CD14-positive monocyte (primary cell): ENCODE data around the gene KIF1A. TPM values are rescaled to one million over a fixed set of nuclear protein-coding genes. Genes with fewer than 3 reads are reported as not detected.

Source experiments
- DNase-seq, 3 donors: peaks; one replicate each; pipeline ENCODE4 v3.0.0-alpha.2; 2011 to 2022
- H2AFZ ChIP-seq: 2 replicates; pipeline ENCODE4 v1.6.0; 2012; ENCODE audit warnings: mild to moderate bottlenecking, low read depth, low read length, inconsistent platforms; ENCODE audit not compliant: insufficient read depth, poor library complexity, severe bottlenecking
- H3K27ac ChIP-seq, 2 donors: 1 replicate in 1 of 2; 2 replicates in 1 of 2; pipeline ENCODE4 v1.5.1; 2012 to 2013; ENCODE audit warnings: low read length in 2 of 2, control low read depth in 1 of 2, inconsistent platforms in 1 of 2, low read depth in 1 of 2, mild to moderate bottlenecking in 1 of 2
- H3K27me3 ChIP-seq, 2 donors: one replicate each; pipeline versions ENCODE4 v1.6.0 to v1.6.1; 2011 to 2013; ENCODE audit warnings: low read length in 2 of 2; ENCODE audit not compliant: control insufficient read depth in 2 of 2, insufficient read depth in 2 of 2
- H3K36me3 ChIP-seq, 2 donors: replicated peaks in 1 of 2; 1 replicate in 1 of 2; 2 replicates in 1 of 2; pipeline versions ENCODE4 v1.5.1 to v1.6.1; 2012 to 2013; ENCODE audit warnings: low read length in 2 of 2, control low read depth in 1 of 2, inconsistent platforms in 1 of 2, mild to moderate bottlenecking in 1 of 2; ENCODE audit not compliant: insufficient read depth in 2 of 2, control insufficient read depth in 1 of 2
- H3K4me1 ChIP-seq, 2 donors: 1 replicate in 1 of 2; 2 replicates in 1 of 2; pipeline versions ENCODE4 v1.5.1 to v1.6.1; 2012 to 2013; ENCODE audit warnings: low read length in 2 of 2, control low read depth in 1 of 2, inconsistent platforms in 1 of 2, mild to moderate bottlenecking in 1 of 2, moderate library complexity in 1 of 2; ENCODE audit not compliant: insufficient read depth in 2 of 2, control insufficient read depth in 1 of 2
- H3K4me2 ChIP-seq: replicated peaks from 2 replicates; pipeline ENCODE3; 2012; ENCODE audit warnings: low read length, moderate library complexity, mild to moderate bottlenecking; ENCODE audit not compliant: poor library complexity, severe bottlenecking; ENCODE audit errors: extremely low read depth
- H3K4me3 ChIP-seq, 3 experiments: fragments of 200-600 bp in 1 of 3; sonication (generic) in 1 of 3; replicated peaks in 1 of 3; 1 replicate in 2 of 3; 2 replicates in 1 of 3; pipeline ENCODE4 v1.5.1; 2011 to 2013; ENCODE audit warnings: low read length in 3 of 3, mild to moderate bottlenecking in 3 of 3, control low read depth in 2 of 3, low read depth in 2 of 3, inconsistent platforms in 1 of 3, moderate library complexity in 1 of 3
- H3K79me2 ChIP-seq: 2 replicates; pipeline ENCODE4 v1.6.0; 2012; ENCODE audit warnings: mild to moderate bottlenecking, control low read depth, inconsistent platforms, low read length, moderate library complexity; ENCODE audit not compliant: insufficient read depth
- H3K9ac ChIP-seq: 2 replicates; pipeline ENCODE4 v1.6.0; 2017; ENCODE audit warnings: low read length, mild to moderate bottlenecking; ENCODE audit not compliant: insufficient read depth, poor library complexity, severe bottlenecking
- H3K9me3 ChIP-seq, 2 donors: replicated peaks in 1 of 2; 1 replicate in 1 of 2; 2 replicates in 1 of 2; pipeline versions ENCODE4 v1.5.1 to v1.6.1; 2012 to 2013; ENCODE audit warnings: low read length in 2 of 2, control low read depth in 1 of 2; ENCODE audit not compliant: control insufficient read depth in 1 of 2, insufficient read depth in 1 of 2
- H4K20me1 ChIP-seq: 2 replicates; pipeline ENCODE4 v1.6.0; 2012; ENCODE audit warnings: mild to moderate bottlenecking, low read length, control low read depth, moderate library complexity; ENCODE audit not compliant: insufficient read depth
- H3K27ac Mint-ChIP-seq, 7 donors: one replicate each; pipeline ENCODE4 v1.8.0; 2020; ENCODE audit warnings: mild to moderate bottlenecking in 7 of 7, mixed read lengths in 7 of 7, moderate library complexity in 6 of 7, inconsistent platforms in 2 of 7
- H3K27me3 Mint-ChIP-seq, 3 donors: one replicate each; pipeline ENCODE4 v1.8.0; 2021 to 2022; ENCODE audit warnings: low read depth in 3 of 3, mild to moderate bottlenecking in 3 of 3, mixed read lengths in 3 of 3, moderate library complexity in 3 of 3, inconsistent platforms in 1 of 3
- H3K36me3 Mint-ChIP-seq, 2 donors: one replicate each; pipeline ENCODE4 v1.8.0; 2020; ENCODE audit warnings: mixed read lengths in 2 of 2, inconsistent platforms in 1 of 2, mild to moderate bottlenecking in 1 of 2
- H3K4me1 Mint-ChIP-seq: one replicate; pipeline ENCODE4 v1.8.0; 2020; ENCODE audit warnings: mild to moderate bottlenecking, mixed read lengths
- H3K4me3 Mint-ChIP-seq, 2 donors: one replicate each; pipeline ENCODE4 v1.8.0; 2020; ENCODE audit warnings: mild to moderate bottlenecking in 2 of 2, mixed read lengths in 2 of 2, moderate library complexity in 1 of 2
- H3K9me3 Mint-ChIP-seq, 7 donors: one replicate each; pipeline ENCODE4 v1.8.0; 2020 to 2022; ENCODE audit warnings: mixed read lengths in 7 of 7, mild to moderate bottlenecking in 6 of 7, moderate library complexity in 6 of 7, inconsistent platforms in 2 of 7
- CTCF ChIP-seq: fragments of 200-600 bp; IDR thresholded peaks from one replicate; pipeline ENCODE4 v1.8.0; 2022; ENCODE audit warnings: antibody characterized with exemption, mild to moderate bottlenecking
- WGBS: methylation state at CpG from one replicate; pipeline ENCODE4 v1.1.5; 2013; ENCODE audit warnings: missing lambda C conversion rate; ENCODE audit not compliant: insufficient coverage; 5-methylcytosine and 5-hydroxymethylcytosine counted together
- intact Hi-C, 2 donors: fragments of 100-400 bp; cut with micrococcal nuclease; formaldehyde crosslinking; loops; one replicate each; pipeline versions ENCODE4 v1.15.0 to v1.15.1; 2023
- polyA plus RNA-seq, 3 donors: library from polyadenylated mRNA; depleted of rRNA in 1 of 3; unstranded in 2 of 3; stranded (reverse) in 1 of 3; fragments of 300-500 nt in 2 of 3; fragments of >200 nt in 1 of 3; fragmentation: Illumina TruSeq in 2 of 3; gene quantifications; 1 replicate in 2 of 3; 2 replicates in 1 of 3; pipeline ENCODE4 v1.2.3, GENCODE V29; 2012 to 2021

KIF1A gene
- polyA plus RNA-seq, 3 donors = not detected

GRCh38 chr2:240833724-240834285, 13.8 kb upstream of the KIF1A start:
- no peak for TF ChIP-seq CTCF
- peaks cover 0 to 3% (median 2%) of the 10 kb centered on the region in 7 donors for H3K9me3 Mint-ChIP-seq
- H3K9me3 ChIP-seq = peaks cover 0 to 4% of the 10 kb centered on the region in 2 donors
- no peak for DNase-seq
- H3K27me3 ChIP-seq = peaks cover 12 to 32% of the 10 kb centered on the region in 2 donors
- no peaks in the 10 kb centered on the region for H3K36me3 Mint-ChIP-seq
- WGBS = 89% methylated on average over 4 of the region's 8 CpGs
- H3K27me3 Mint-ChIP-seq = peaks cover 28 to 49% (median 34%) of the 10 kb centered on the region in 3 donors
- H3K27ac Mint-ChIP-seq = peak overlapping the region in 1 of 7 donors; percentile 57
- no peak overlapping the region for H2AFZ ChIP-seq
- H3K4me2 ChIP-seq = no peak overlapping the region
- no peak overlapping the region for H3K4me3 Mint-ChIP-seq
- no peaks in the 10 kb centered on the region for H3K79me2 ChIP-seq
- intact Hi-C loops = loop anchor here in 1 of 2 donors (10.0 kb wide), 1 partner anchor 319 kb away; no protein-coding TSS in a partner anchor
- H4K20me1 ChIP-seq = no peaks in the 10 kb centered on the region
- H3K36me3 ChIP-seq = no peaks in the 10 kb centered on the region
- H3K4me3 ChIP-seq = no peak overlapping the region
- peaks cover 7 to 14% of the 10 kb centered on the region in 2 donors for H3K4me1 ChIP-seq
- peaks cover 6% of the 10 kb centered on the region for H3K4me1 Mint-ChIP-seq
- no peak overlapping the region for H3K9ac ChIP-seq
- no peak overlapping the region for H3K27ac ChIP-seq

DNA sequence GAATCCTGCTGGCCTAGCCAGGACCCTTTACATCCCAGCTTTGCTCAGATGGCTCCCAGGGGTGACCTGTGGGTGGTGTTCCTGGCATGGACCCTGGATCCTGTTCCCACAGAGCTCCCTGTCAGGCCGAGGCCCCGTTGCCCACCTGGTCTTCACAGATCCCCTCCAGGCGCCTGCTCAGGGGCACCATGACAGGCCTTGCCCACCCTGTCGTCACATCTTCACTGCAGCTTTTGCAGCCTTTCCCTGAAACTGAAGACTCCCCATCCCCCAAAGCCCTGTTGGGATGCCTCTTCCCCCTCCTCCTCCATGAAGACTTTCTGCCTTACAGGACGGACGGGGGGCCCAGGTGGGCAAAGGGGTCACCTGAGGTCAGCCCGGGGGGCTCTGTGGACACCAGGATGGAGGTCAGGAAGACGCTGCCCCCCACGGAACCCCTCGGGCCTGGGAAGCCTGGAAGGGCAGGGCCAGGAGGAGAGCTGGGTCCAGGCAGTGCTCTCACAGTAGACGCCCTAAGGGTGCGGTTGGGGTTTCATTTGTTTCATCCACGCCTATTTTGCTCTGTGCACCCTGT, 13.0 kb upstream of the KIF1A start:
- Histone ChIP-seq H3K27me3 (peaks cover 12 to 38% of the 10 kb centered on the region in 2 donors), H4K20me1 (no peaks in the 10 kb centered on the region), H3K79me2 (no peaks in the 10 kb centered on the region), H2AFZ (no peak overlapping the region), H3K4me3 (no peak overlapping the region), H3K27ac (no peak overlapping the region), H3K36me3 (no peaks in the 10 kb centered on the region), H3K4me1 (peaks cover 7 to 14% of the 10 kb centered on the region in 2 donors), H3K9ac (no peak overlapping the region), H3K4me2 (no peak overlapping the region), H3K9me3 (peaks cover 0 to 4% of the 10 kb centered on the region in 2 donors)
- DNase-seq = no peak
- no peak overlapping the region for H3K4me3 Mint-ChIP-seq
- peaks cover 6% of the 10 kb centered on the region for H3K4me1 Mint-ChIP-seq
- intact Hi-C loops = loop anchor here in 1 of 2 donors (10.0 kb wide), 1 partner anchor 318 kb away; no protein-coding TSS in a partner anchor
- H3K27me3 Mint-ChIP-seq = peaks cover 29 to 52% (median 37%) of the 10 kb centered on the region in 3 donors
- no peak overlapping the region for H3K27ac Mint-ChIP-seq
- H3K9me3 Mint-ChIP-seq = peaks cover 0 to 3% (median 2%) of the 10 kb centered on the region in 7 donors
- 80% methylated on average over 13 of the region's 13 CpGs for WGBS
- H3K36me3 Mint-ChIP-seq = no peaks in the 10 kb centered on the region
- TF ChIP-seq CTCF = no peak
